Keratinocyte (primary cell): ENCODE results near the gene FBXO44.

ENCODE experiments used
- EZH2 ChIP-seq: IDR thresholded peaks from one replicate; pipeline ENCODE4 v1.6.1; 2012; ENCODE audit warnings: inconsistent platforms, mild to moderate bottlenecking, low read length, moderate library complexity
- TF ChIP-seq, protein P1 (sequence below), 3 experiments: IDR thresholded peaks in 1 of 3; conservative IDR thresholded peaks in 1 of 3; optimal IDR thresholded peaks in 1 of 3; 2 replicates in 2 of 3; 3 replicates in 1 of 3; pipeline versions ENCODE3 to v1.5.1; 2011; ENCODE audit warnings: low read length in 3 of 3, mild to moderate bottlenecking in 3 of 3, moderate library complexity in 2 of 3, control low read depth in 1 of 3, inconsistent platforms in 1 of 3; ENCODE audit not compliant: insufficient read depth in 2 of 3; ENCODE audit errors: extremely low read depth in 1 of 3

DNA sequence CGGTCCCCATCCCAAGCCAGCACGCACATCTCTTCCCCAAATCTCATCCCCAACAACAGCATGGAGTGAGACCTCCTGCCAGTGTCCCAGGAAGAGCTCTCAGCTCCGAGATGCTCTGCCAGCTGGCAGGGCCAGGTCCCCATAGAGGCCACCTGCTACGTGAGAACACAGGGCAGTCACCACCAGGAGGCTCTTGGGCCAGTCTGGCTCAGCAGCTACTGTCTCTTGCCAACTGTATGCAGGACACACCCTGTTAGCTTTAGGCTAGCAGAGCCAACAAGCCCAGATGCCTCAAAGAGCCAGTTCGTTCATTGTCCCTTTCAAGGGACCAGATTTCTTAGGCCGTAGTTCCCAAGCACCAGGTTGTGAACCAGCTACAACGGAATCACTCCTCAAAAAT, 37.4 kb upstream of the FBXO44 start:
- TF ChIP-seq, protein P1, sequence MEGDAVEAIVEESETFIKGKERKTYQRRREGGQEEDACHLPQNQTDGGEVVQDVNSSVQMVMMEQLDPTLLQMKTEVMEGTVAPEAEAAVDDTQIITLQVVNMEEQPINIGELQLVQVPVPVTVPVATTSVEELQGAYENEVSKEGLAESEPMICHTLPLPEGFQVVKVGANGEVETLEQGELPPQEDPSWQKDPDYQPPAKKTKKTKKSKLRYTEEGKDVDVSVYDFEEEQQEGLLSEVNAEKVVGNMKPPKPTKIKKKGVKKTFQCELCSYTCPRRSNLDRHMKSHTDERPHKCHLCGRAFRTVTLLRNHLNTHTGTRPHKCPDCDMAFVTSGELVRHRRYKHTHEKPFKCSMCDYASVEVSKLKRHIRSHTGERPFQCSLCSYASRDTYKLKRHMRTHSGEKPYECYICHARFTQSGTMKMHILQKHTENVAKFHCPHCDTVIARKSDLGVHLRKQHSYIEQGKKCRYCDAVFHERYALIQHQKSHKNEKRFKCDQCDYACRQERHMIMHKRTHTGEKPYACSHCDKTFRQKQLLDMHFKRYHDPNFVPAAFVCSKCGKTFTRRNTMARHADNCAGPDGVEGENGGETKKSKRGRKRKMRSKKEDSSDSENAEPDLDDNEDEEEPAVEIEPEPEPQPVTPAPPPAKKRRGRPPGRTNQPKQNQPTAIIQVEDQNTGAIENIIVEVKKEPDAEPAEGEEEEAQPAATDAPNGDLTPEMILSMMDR (optimal IDR thresholded peaks at IDR 0.05 in 1 of 3, IDR thresholded peaks at IDR 0.05 in 1 of 3, conservative IDR thresholded peaks at IDR 0.05 in 1 of 3; ENCODE audit: extremely low read depth in 1 of 3, insufficient read depth in 2 of 3, low read length in 3 of 3), result peak in 1 of 3 experiments; percentile 25
- no peak for TF ChIP-seq EZH2
